GM21619 (cell line): ENCODE data around the gene SLC25A33.
A peak's percentile ranks its signal among the peaks of the same experiment; 100 is the strongest.

Source experiments
- ATAC-seq: cut with Tn5 transposase; IDR thresholded peaks from one replicate; pipeline ENCODE4 v1.9.1; 2021; ENCODE audit not compliant: unreplicated experiment

The SLC25A33 gene

GRCh38 chr1:9586147-9586766 is 47.0 kb downstream of the SLC25A33 start:
- no peak for ATAC-seq

- ATAC-seq = peak; percentile 67
Observed at GRCh38 chr1:9588551-9589143, 49.4 kb downstream of the SLC25A33 start, which contains the start of gene TMEM201. Gene TMEM201, plus strand, starts transcription at chr1:9588911. Its CDS starts 20 bp downstream, at chr1:9588931.

- peak; percentile 17 for ATAC-seq
Observed at GRCh38 chr1:9589144-9589718, 50.0 kb downstream of the SLC25A33 start.

GRCh38 chr1:9589719-9590157 is 50.5 kb downstream of the SLC25A33 start:
- ATAC-seq = no peak

- no peak for ATAC-seq
Observed at GRCh38 chr1:9590201-9590600, 50.9 kb downstream of the SLC25A33 start.

- no peak for ATAC-seq
Observed at GRCh38 chr1:9590945-9591668, 51.8 kb downstream of the SLC25A33 start.

- ATAC-seq = no peak
Observed at GRCh38 chr1:9591669-9592509, 52.6 kb downstream of the SLC25A33 start.

GRCh38 chr1:9592510-9593075 is 53.3 kb downstream of the SLC25A33 start:
- ATAC-seq = no peak

- ATAC-seq = no peak
Observed at GRCh38 chr1:9593147-9593491, 53.9 kb downstream of the SLC25A33 start.

GRCh38 chr1:9593492-9594465 is 54.5 kb downstream of the SLC25A33 start:
- ATAC-seq = no peak

- no peak for ATAC-seq
Observed at GRCh38 chr1:9594471-9595155, 55.3 kb downstream of the SLC25A33 start.

GRCh38 chr1:9595156-9595967 is 56.1 kb downstream of the SLC25A33 start:
- no peak for ATAC-seq

- ATAC-seq = no peak
Observed at GRCh38 chr1:9595968-9596340, 56.7 kb downstream of the SLC25A33 start.

- ATAC-seq = no peak
Observed at GRCh38 chr1:9596415-9597123, 57.3 kb downstream of the SLC25A33 start.

GRCh38 chr1:9597361-9598315 is 58.4 kb downstream of the SLC25A33 start:
- ATAC-seq = no peak

- no peak for ATAC-seq
Observed at GRCh38 chr1:9598316-9598700, 59.0 kb downstream of the SLC25A33 start.
